Fibroblast of mammary gland (primary cell): Measurements from ENCODE around the gene ELOVL2.
A peak's percentile ranks its signal among the peaks of the same experiment; 100 is the strongest.

Experiments used
- DNase-seq: peaks from one replicate; pipeline ENCODE4 v3.0.0-alpha.2; 2010; ENCODE audit warnings: low read depth
- H3K4me3 ChIP-seq: 2 replicates; pipeline ENCODE4 v1.5.1; 2011; ENCODE audit warnings: low read depth, mild to moderate bottlenecking, low read length, moderate library complexity; ENCODE audit not compliant: control insufficient read depth
- TF ChIP-seq, protein P1 (sequence below): conservative IDR thresholded peaks from 2 replicates; pipeline ENCODE4 v1.5.1; 2011; ENCODE audit warnings: low read depth, low read length, inconsistent platforms; ENCODE audit not compliant: control insufficient read depth, insufficient read depth

The ELOVL2 gene

GRCh38 chr6:11036351-11036740 lies 7.8 kb downstream of the ELOVL2 start:
- DNase-seq: no peak
- TF ChIP-seq, protein P1, sequence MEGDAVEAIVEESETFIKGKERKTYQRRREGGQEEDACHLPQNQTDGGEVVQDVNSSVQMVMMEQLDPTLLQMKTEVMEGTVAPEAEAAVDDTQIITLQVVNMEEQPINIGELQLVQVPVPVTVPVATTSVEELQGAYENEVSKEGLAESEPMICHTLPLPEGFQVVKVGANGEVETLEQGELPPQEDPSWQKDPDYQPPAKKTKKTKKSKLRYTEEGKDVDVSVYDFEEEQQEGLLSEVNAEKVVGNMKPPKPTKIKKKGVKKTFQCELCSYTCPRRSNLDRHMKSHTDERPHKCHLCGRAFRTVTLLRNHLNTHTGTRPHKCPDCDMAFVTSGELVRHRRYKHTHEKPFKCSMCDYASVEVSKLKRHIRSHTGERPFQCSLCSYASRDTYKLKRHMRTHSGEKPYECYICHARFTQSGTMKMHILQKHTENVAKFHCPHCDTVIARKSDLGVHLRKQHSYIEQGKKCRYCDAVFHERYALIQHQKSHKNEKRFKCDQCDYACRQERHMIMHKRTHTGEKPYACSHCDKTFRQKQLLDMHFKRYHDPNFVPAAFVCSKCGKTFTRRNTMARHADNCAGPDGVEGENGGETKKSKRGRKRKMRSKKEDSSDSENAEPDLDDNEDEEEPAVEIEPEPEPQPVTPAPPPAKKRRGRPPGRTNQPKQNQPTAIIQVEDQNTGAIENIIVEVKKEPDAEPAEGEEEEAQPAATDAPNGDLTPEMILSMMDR: no peak
- no peak overlapping the region for H3K4me3 ChIP-seq

DNA sequence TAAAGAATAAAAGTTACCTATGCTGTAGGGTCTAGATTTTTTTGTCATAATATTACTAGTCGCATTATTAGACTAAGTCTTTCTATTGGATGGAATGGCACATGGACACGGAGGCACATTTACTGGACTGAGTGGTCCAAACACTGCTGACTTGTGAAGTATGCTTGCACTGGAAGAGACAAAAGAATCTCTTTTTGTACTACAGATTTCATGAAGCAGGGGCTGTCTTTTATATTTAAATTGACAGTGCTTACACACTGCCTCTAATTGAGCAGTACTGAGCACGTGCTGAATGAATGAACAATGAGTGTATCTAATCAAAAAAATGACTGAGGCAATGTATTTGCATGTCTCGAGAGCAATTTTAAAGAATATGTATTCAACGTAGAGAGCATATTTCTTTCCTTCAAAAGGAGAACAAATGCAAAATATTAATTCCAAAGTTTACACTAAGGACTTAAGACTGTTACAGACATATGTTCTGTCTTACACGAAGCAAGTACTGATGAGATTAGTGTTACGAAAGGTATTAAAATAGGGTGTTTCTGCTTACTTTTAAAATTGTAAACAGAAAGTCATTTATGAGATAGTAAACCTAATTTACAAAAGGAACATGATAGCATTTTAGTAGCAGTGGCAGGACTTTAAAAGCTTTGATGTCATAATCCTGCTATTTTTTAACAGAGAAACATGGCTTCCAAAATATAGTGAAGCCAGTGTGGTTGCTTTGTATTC lies 8.3 kb downstream of the ELOVL2 start:
- H3K4me3 ChIP-seq: no peak overlapping the region
- TF ChIP-seq, protein P1: no peak
- DNase-seq: no peak

- peak; percentile 76 for DNase-seq
- H3K4me3 ChIP-seq: no peak overlapping the region
- TF ChIP-seq, protein P1: no peak
Observed at GRCh38 chr6:11033825-11034224, 10.3 kb downstream of the ELOVL2 start.

GRCh38 chr6:11030904-11031303 lies 13.2 kb downstream of the ELOVL2 start:
- no peak overlapping the region for H3K4me3 ChIP-seq
- no peak for DNase-seq
- TF ChIP-seq, protein P1: no peak

GRCh38 chr6:11028959-11029358 lies 15.1 kb downstream of the ELOVL2 start:
- no peak for DNase-seq
- TF ChIP-seq, protein P1: no peak
- no peak overlapping the region for H3K4me3 ChIP-seq

- DNase-seq: no peak
- TF ChIP-seq, protein P1: no peak
- H3K4me3 ChIP-seq: no peak overlapping the region
Observed at GRCh38 chr6:11027565-11028110, 16.5 kb downstream of the ELOVL2 start.
